Keratinocyte (primary cell): ENCODE measurements around the gene INHBB.

Experiments used
- EZH2 ChIP-seq: IDR thresholded peaks from one replicate; pipeline ENCODE4 v1.6.1; 2012; ENCODE audit warnings: inconsistent platforms, mild to moderate bottlenecking, low read length, moderate library complexity
- TF ChIP-seq, protein P1 (sequence below), 3 experiments: IDR thresholded peaks in 1 of 3; conservative IDR thresholded peaks in 1 of 3; optimal IDR thresholded peaks in 1 of 3; 2 replicates in 2 of 3; 3 replicates in 1 of 3; pipeline versions ENCODE3 to v1.5.1; 2011; ENCODE audit warnings: low read length in 3 of 3, mild to moderate bottlenecking in 3 of 3, moderate library complexity in 2 of 3, control low read depth in 1 of 3, inconsistent platforms in 1 of 3; ENCODE audit not compliant: insufficient read depth in 2 of 3; ENCODE audit errors: extremely low read depth in 1 of 3

DNA sequence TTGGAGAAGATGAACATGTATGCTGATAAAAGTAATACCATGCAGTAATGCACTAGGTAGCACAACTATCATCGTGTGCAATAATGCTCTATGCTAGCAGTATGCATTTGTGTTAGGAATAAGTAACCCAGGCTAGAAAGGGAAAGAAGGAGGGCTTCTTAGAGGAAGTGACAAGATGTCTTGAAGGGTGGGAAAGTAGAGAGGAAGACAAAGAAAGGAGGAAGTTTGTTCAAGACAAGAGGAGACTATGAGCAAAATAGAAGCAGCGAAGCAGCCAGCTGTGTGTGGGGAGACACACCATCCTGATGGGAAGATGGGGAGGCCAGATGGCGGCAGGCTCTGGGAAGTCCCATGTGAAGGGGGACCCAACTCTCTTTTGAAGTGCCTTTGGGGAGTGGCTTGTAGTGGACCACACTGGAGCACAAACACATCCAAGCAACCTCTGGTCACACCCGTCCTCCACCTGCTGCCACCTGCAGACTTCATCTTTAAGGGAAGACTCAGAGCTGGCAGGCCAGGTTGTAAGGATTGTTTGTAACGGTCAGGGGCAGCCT lies 39.9 kb upstream of the INHBB start:
- TF ChIP-seq, protein P1, sequence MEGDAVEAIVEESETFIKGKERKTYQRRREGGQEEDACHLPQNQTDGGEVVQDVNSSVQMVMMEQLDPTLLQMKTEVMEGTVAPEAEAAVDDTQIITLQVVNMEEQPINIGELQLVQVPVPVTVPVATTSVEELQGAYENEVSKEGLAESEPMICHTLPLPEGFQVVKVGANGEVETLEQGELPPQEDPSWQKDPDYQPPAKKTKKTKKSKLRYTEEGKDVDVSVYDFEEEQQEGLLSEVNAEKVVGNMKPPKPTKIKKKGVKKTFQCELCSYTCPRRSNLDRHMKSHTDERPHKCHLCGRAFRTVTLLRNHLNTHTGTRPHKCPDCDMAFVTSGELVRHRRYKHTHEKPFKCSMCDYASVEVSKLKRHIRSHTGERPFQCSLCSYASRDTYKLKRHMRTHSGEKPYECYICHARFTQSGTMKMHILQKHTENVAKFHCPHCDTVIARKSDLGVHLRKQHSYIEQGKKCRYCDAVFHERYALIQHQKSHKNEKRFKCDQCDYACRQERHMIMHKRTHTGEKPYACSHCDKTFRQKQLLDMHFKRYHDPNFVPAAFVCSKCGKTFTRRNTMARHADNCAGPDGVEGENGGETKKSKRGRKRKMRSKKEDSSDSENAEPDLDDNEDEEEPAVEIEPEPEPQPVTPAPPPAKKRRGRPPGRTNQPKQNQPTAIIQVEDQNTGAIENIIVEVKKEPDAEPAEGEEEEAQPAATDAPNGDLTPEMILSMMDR (optimal IDR thresholded peaks at IDR 0.05 in 1 of 3, IDR thresholded peaks at IDR 0.05 in 1 of 3, conservative IDR thresholded peaks at IDR 0.05 in 1 of 3; ENCODE audit: extremely low read depth in 1 of 3, insufficient read depth in 2 of 3, low read length in 3 of 3), result no peak
- no peak for TF ChIP-seq EZH2
